H9 (cell line): Measurements from ENCODE around the gene TUBA8. TPM values are rescaled to one million over a fixed set of nuclear protein-coding genes. Genes with fewer than 3 reads are reported as not detected.

Experiments used
- DNase-seq: peaks from one replicate; pipeline ENCODE4 v3.0.0-alpha.2; 2017
- H2AFZ ChIP-seq: one replicate; pipeline ENCODE4 v1.6.1; 2013; ENCODE audit warnings: mild to moderate bottlenecking, low read length, control low read depth, moderate library complexity
- H2AK5ac ChIP-seq: 2 replicates; pipeline ENCODE4 v1.6.1; 2013; ENCODE audit warnings: low read length, control low read depth, mixed read lengths; ENCODE audit not compliant: insufficient read length
- H2BK120ac ChIP-seq: one replicate; pipeline ENCODE4 v1.6.1; 2013; ENCODE audit warnings: low read depth, mild to moderate bottlenecking, low read length, control low read depth, inconsistent platforms; ENCODE audit not compliant: poor library complexity, severe bottlenecking
- H2BK12ac ChIP-seq: 2 replicates; pipeline ENCODE4 v1.6.1; 2013; ENCODE audit warnings: low read length, control low read depth, mixed read lengths, low read depth; ENCODE audit not compliant: insufficient read length
- H2BK15ac ChIP-seq: 2 replicates; pipeline ENCODE4 v1.6.1; 2013; ENCODE audit warnings: low read depth, low read length, control low read depth
- H2BK20ac ChIP-seq: one replicate; pipeline ENCODE4 v1.6.1; 2013; ENCODE audit warnings: low read depth, mild to moderate bottlenecking, low read length, control low read depth, inconsistent platforms; ENCODE audit not compliant: poor library complexity, severe bottlenecking
- H2BK5ac ChIP-seq: 2 replicates; pipeline ENCODE4 v1.6.1; 2013; ENCODE audit warnings: low read length, control low read depth, mixed read lengths; ENCODE audit not compliant: insufficient read length
- H3K14ac ChIP-seq: 2 replicates; pipeline ENCODE4 v1.6.1; 2013; ENCODE audit warnings: low read length, control low read depth; ENCODE audit not compliant: insufficient read depth
- H3K18ac ChIP-seq: 2 replicates; pipeline ENCODE4 v1.6.1; 2013; ENCODE audit warnings: low read depth, mild to moderate bottlenecking, mixed read lengths, low read length, control low read depth; ENCODE audit not compliant: insufficient read length
- H3K23ac ChIP-seq: 2 replicates; pipeline ENCODE4 v1.6.1; 2013; ENCODE audit warnings: low read length, control low read depth, mixed read lengths, low read depth; ENCODE audit not compliant: insufficient read length
- H3K23me2 ChIP-seq: 2 replicates; pipeline ENCODE4 v1.6.1; 2013; ENCODE audit warnings: low read depth, mild to moderate bottlenecking, mixed read lengths, low read length, control low read depth; ENCODE audit not compliant: insufficient read length, poor library complexity, severe bottlenecking
- H3K27ac ChIP-seq: 2 replicates; pipeline ENCODE4 v1.5.1; 2013; ENCODE audit warnings: low read length, control low read depth, mixed read lengths, low read depth; ENCODE audit not compliant: insufficient read length
- H3K27me3 ChIP-seq: 2 replicates; pipeline ENCODE4 v1.6.1; 2013; ENCODE audit warnings: low read length, control low read depth, inconsistent platforms; ENCODE audit not compliant: insufficient read depth
- H3K4ac ChIP-seq: 2 replicates; pipeline ENCODE4 v1.6.1; 2013; ENCODE audit warnings: low read depth, mild to moderate bottlenecking, control low read depth, inconsistent platforms, low read length, moderate library complexity
- H3K4me1 ChIP-seq: 2 replicates; pipeline ENCODE4 v1.6.1; 2013; ENCODE audit warnings: low read length, control low read depth, inconsistent platforms; ENCODE audit not compliant: insufficient read depth
- H3K4me2 ChIP-seq: 2 replicates; pipeline ENCODE4 v1.6.1; 2013; ENCODE audit warnings: low read length, control low read depth, mixed read lengths; ENCODE audit not compliant: insufficient read length, insufficient read depth
- H3K56ac ChIP-seq: 2 replicates; pipeline ENCODE4 v1.6.1; 2013; ENCODE audit warnings: low read depth, mild to moderate bottlenecking, mixed read lengths, low read length, control low read depth; ENCODE audit not compliant: insufficient read length
- H3K79me1 ChIP-seq: 2 replicates; pipeline ENCODE4 v1.6.1; 2013; ENCODE audit warnings: low read depth, mild to moderate bottlenecking, moderate library complexity, low read length, control low read depth, inconsistent platforms; ENCODE audit not compliant: insufficient read depth, poor library complexity, severe bottlenecking
- H3K79me2 ChIP-seq: 2 replicates; pipeline ENCODE4 v1.6.1; 2013; ENCODE audit warnings: low read length, control low read depth, inconsistent platforms; ENCODE audit not compliant: insufficient read depth
- H3K9ac ChIP-seq: 2 replicates; pipeline ENCODE4 v1.6.1; 2013; ENCODE audit warnings: low read length, control low read depth, mixed read lengths; ENCODE audit not compliant: insufficient read length; ENCODE audit errors: extremely low read depth
- H3K9me3 ChIP-seq: one replicate; pipeline ENCODE4 v1.6.1; 2013; ENCODE audit warnings: low read depth, low read length, inconsistent platforms; ENCODE audit not compliant: control insufficient read depth
- H3T11ph ChIP-seq: one replicate; pipeline ENCODE4 v1.6.1; 2013; ENCODE audit warnings: mild to moderate bottlenecking, low read length, control low read depth, inconsistent platforms
- H4K20me1 ChIP-seq: one replicate; pipeline ENCODE4 v1.6.1; 2013; ENCODE audit not compliant: control insufficient read depth, insufficient read length, insufficient read depth
- H4K5ac ChIP-seq: 2 replicates; pipeline ENCODE4 v1.6.1; 2013; ENCODE audit warnings: low read depth, mild to moderate bottlenecking, mixed read lengths, low read length, control low read depth; ENCODE audit not compliant: insufficient read length
- H4K8ac ChIP-seq: replicated peaks from 2 replicates; pipeline ENCODE4 v1.6.1; 2013; ENCODE audit warnings: low read length, control low read depth, mixed read lengths, low read depth; ENCODE audit not compliant: insufficient read length
- H4K91ac ChIP-seq: 2 replicates; pipeline ENCODE4 v1.6.1; 2013; ENCODE audit warnings: low read depth, mild to moderate bottlenecking, moderate library complexity, mixed read lengths, low read length, control low read depth; ENCODE audit not compliant: insufficient read length
- H3K27ac Mint-ChIP-seq, 3 experiments: 2 replicates in 2 of 3; 3 replicates in 1 of 3; pipeline ENCODE4 v1.8.0; 2020 to 2021; ENCODE audit warnings: mixed read lengths in 3 of 3, mild to moderate bottlenecking in 1 of 3, moderate library complexity in 1 of 3
- H3K27me3 Mint-ChIP-seq: 2 replicates; pipeline ENCODE4 v1.8.0; 2021; ENCODE audit warnings: low read depth, mild to moderate bottlenecking, moderate library complexity, mixed read lengths
- H3K36me3 Mint-ChIP-seq, 3 experiments: 2 replicates in 2 of 3; 3 replicates in 1 of 3; pipeline ENCODE4 v1.8.0; 2020 to 2021; ENCODE audit warnings: low read depth in 3 of 3, mixed read lengths in 3 of 3; ENCODE audit not compliant: insufficient read depth in 1 of 3
- H3K4me1 Mint-ChIP-seq, 2 experiments: 2 replicates each; pipeline ENCODE4 v1.8.0; 2020; ENCODE audit warnings: mixed read lengths in 2 of 2
- H3K4me3 Mint-ChIP-seq, 2 experiments: 2 replicates in 1 of 2; 3 replicates in 1 of 2; pipeline ENCODE4 v1.8.0; 2020 to 2021; ENCODE audit warnings: mild to moderate bottlenecking in 2 of 2, mixed read lengths in 2 of 2, moderate library complexity in 1 of 2
- H3K9me3 Mint-ChIP-seq, 2 experiments: 2 replicates in 1 of 2; 3 replicates in 1 of 2; pipeline ENCODE4 v1.8.0; 2020; ENCODE audit warnings: mild to moderate bottlenecking in 2 of 2, mixed read lengths in 2 of 2, moderate library complexity in 1 of 2
- CTCF ChIP-seq: fragments of 200-600 bp; sonication (generic); conservative IDR thresholded peaks from 3 replicates; pipeline ENCODE4 v1.8.0; 2021; ENCODE audit warnings: antibody characterized with exemption, mild to moderate bottlenecking
- WGBS: extraction: QIAGEN DNeasy Blood & Tissue Kit; methylation state at CpG from one replicate; pipeline ENCODE4 v1.1.7; 2013; ENCODE audit warnings: missing lambda C conversion rate, low lambda C conversion rate, mixed read lengths; ENCODE audit not compliant: insufficient read length; ENCODE audit errors: extremely low coverage; 5-methylcytosine and 5-hydroxymethylcytosine counted together
- total RNA-seq: library from RNA; stranded (reverse); gene quantifications from 2 replicates; pipeline ENCODE4 v1.2.1, GENCODE V29; 2021

The TUBA8 gene
- total RNA-seq, 1 experiment from 2014 or later = 2.0 TPM

- no peaks in the 10 kb centered on the region; the same call in 1 of the 2 replicates for H3K79me2 ChIP-seq
- no peaks in the 10 kb centered on the region for H3K79me1 ChIP-seq
- Mint-ChIP-seq H3K9me3 (peaks cover under 1 to 4% of the 10 kb centered on the region in 2 experiments), H3K27ac (no peak overlapping the region), H3K27me3 (peaks cover 9% of the 10 kb centered on the region), H3K4me1 (no peaks in the 10 kb centered on the region), H3K4me3 (no peak overlapping the region), H3K36me3 (peaks cover 3 to 5% (median 3%) of the 10 kb centered on the region in 3 experiments)
- H3K4me2 ChIP-seq = no peak overlapping the region
- no peak overlapping the region for H2BK20ac ChIP-seq
- no CpG with 5 or more reads among the region's 3 CpGs for WGBS
- H3T11ph ChIP-seq = no peak overlapping the region
- no peak overlapping the region for H3K27ac ChIP-seq
- H4K5ac ChIP-seq = no peak overlapping the region
- H3K18ac ChIP-seq = no peak overlapping the region
- H4K91ac ChIP-seq = no peak overlapping the region
- no peak overlapping the region for H2BK15ac ChIP-seq
- H3K9me3 ChIP-seq = no peaks in the 10 kb centered on the region
- H3K23me2 ChIP-seq = no peaks in the 10 kb centered on the region
- no peak overlapping the region for H2BK120ac ChIP-seq
- H2AK5ac ChIP-seq = no peak overlapping the region
- TF ChIP-seq CTCF = no peak
- H2AFZ ChIP-seq = no peak overlapping the region
- H3K9ac ChIP-seq = no peak overlapping the region
- H4K20me1 ChIP-seq = no peaks in the 10 kb centered on the region
- no peak overlapping the region for H3K4ac ChIP-seq
- DNase-seq = no peak
- no peak overlapping the region for H3K14ac ChIP-seq
- no peak overlapping the region for H3K23ac ChIP-seq
- H3K4me1 ChIP-seq = no peaks in the 10 kb centered on the region
- no peaks in the 10 kb centered on the region; the same call in 1 of the 2 replicates for H3K27me3 ChIP-seq
- no peak overlapping the region for H2BK12ac ChIP-seq
- no peak overlapping the region for H3K56ac ChIP-seq
- H4K8ac ChIP-seq = no peak overlapping the region
- H2BK5ac ChIP-seq = no peak overlapping the region
Observed at GRCh38 chr22:18100781-18101180, 9.8 kb upstream of the TUBA8 start.
